ENCODE measurements around the gene EPS8L3.
"Not testable (repeated sequence)": the region's sequence is repeated elsewhere in the genome, so short reads cannot be mapped to it uniquely, and the experiment has no call there.

DNA sequence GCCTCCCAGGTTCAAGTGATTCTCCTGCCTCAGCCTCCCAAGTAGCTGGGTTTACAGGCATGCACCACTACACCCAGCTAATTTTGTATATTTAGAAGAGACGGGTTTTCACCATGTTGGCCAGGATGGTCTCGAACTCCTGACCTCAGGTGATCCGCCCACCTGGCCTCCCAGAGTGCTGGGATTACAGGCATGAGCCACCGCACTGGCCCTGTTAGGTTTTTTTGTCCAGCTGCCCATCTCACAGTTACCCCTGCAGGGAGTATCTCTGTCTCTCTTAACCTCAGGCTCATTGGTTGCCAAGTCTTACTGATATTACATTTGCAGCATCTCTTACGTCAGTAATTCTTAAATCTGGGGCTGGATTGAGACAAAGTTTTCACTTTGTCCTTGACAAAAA lies 7.4 kb downstream of the EPS8L3 start:
- TF ChIP-seq, protein P1, sequence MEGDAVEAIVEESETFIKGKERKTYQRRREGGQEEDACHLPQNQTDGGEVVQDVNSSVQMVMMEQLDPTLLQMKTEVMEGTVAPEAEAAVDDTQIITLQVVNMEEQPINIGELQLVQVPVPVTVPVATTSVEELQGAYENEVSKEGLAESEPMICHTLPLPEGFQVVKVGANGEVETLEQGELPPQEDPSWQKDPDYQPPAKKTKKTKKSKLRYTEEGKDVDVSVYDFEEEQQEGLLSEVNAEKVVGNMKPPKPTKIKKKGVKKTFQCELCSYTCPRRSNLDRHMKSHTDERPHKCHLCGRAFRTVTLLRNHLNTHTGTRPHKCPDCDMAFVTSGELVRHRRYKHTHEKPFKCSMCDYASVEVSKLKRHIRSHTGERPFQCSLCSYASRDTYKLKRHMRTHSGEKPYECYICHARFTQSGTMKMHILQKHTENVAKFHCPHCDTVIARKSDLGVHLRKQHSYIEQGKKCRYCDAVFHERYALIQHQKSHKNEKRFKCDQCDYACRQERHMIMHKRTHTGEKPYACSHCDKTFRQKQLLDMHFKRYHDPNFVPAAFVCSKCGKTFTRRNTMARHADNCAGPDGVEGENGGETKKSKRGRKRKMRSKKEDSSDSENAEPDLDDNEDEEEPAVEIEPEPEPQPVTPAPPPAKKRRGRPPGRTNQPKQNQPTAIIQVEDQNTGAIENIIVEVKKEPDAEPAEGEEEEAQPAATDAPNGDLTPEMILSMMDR (IDR thresholded peaks at IDR 0.05; ENCODE audit: insufficient read depth, low read length, poor library complexity, severe bottlenecking) = not testable (repeated sequence)
- not testable (repeated sequence) for TF ChIP-seq EZH2phosphoT487 (conservative IDR thresholded peaks at IDR 0.05; ENCODE audit: low read length)

Data from SU-DHL-6 (cell line).